Activated CD4-positive, alpha-beta T cell treated with anti-CD3 and anti-CD28 coated beads for 36 hours (primary cell): ENCODE results near the gene UTP3. TPM values are rescaled to one million over a fixed set of nuclear protein-coding genes. Genes with fewer than 3 reads are reported as not detected.
A peak's percentile ranks its signal among the peaks of the same experiment; 100 is the strongest.
"Not testable (repeated sequence)": the region's sequence is repeated elsewhere in the genome, so short reads cannot be mapped to it uniquely, and the experiment has no call there.

Experiments used
- ATAC-seq: fragments of 200-7000 bp; cut with Tn5 transposase; one replicate; pipeline ENCODE4 v1.10.0; 2021; ENCODE audit warnings: mild to moderate bottlenecking, moderate library complexity
- CTCF ChIA-PET: fragments of 350-600 bp; sonication (Branson Sonifier 250); formaldehyde crosslinking; loops from one replicate; lab custom pipeline; 2021; ENCODE audit warnings: antibody characterized with exemption; lab: Charles Lee
- POLR2A ChIA-PET: fragments of 350-600 bp; sonication (Branson Sonifier 250); formaldehyde crosslinking; loops from one replicate; lab custom pipeline; 2021; ENCODE audit warnings: antibody characterized with exemption, inconsistent platforms; lab: Charles Lee
- DNase-seq: peaks from one replicate; pipeline ENCODE4 v3.0.0-alpha.2; 2020
- H3K27ac Mint-ChIP-seq: one replicate; pipeline ENCODE4 v1.8.0; 2021; ENCODE audit warnings: mixed read lengths
- H3K27me3 Mint-ChIP-seq: one replicate; pipeline ENCODE4 v1.8.0; 2021; ENCODE audit warnings: mixed read lengths
- H3K36me3 Mint-ChIP-seq: one replicate; pipeline ENCODE4 v1.8.0; 2021; ENCODE audit warnings: low read depth, mixed read lengths
- H3K4me1 Mint-ChIP-seq: one replicate; pipeline ENCODE4 v1.8.0; 2021; ENCODE audit warnings: mixed read lengths
- H3K4me3 Mint-ChIP-seq: one replicate; pipeline ENCODE4 v1.8.0; 2021; ENCODE audit warnings: mild to moderate bottlenecking, moderate library complexity, mixed read lengths
- H3K9me3 Mint-ChIP-seq: one replicate; pipeline ENCODE4 v1.8.0; 2021; ENCODE audit warnings: low read depth, mixed read lengths
- intact Hi-C, 2 experiments: fragments of 100-400 bp; cut with DNase I in 1 of 2; cut with micrococcal nuclease in 1 of 2; formaldehyde crosslinking; loops; one replicate each; pipeline versions ENCODE4 v1.14.2 to v1.15.1; 2022 to 2024; cut with DNase I, micrococcal nuclease
- total RNA-seq, 2 experiments: library from RNA; stranded (reverse); gene quantifications; one replicate each; pipeline ENCODE4 v1.2.3, GENCODE V29; 2021

The UTP3 gene
- total RNA-seq, 2 experiments from 2014 or later = 32.6 to 34.3 TPM

DNA sequence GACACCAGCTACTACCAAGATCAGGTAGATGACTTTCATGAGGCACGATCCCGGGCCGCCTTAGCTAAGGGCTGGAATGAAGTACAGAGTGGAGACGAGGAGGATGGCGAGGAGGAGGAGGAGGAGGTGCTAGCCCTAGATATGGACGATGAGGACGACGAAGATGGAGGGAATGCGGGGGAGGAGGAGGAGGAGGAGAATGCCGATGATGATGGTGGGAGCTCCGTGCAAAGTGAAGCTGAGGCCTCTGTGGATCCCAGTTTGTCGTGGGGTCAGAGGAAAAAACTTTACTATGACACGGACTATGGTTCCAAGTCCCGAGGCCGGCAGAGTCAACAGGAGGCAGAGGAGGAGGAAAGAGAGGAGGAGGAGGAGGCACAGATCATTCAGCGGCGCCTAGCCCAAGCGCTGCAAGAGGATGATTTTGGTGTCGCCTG, 481 bp downstream of the UTP3 start:
- peak overlapping the region; percentile 96 for H3K4me3 Mint-ChIP-seq
- no peaks in the 10 kb centered on the region for H3K27me3 Mint-ChIP-seq
- intact Hi-C loops = loop anchor here (1.0 to 5.0 kb wide), 12 partner anchors 16 to 318 kb away; partner anchors contain the start of genes DCK (in 2 of the 2), MOB1B (in 2 of the 2) and GRSF1 (in 1 of the 2)
- H3K27ac Mint-ChIP-seq = peak overlapping the region; percentile 99
- H3K9me3 Mint-ChIP-seq = no peaks in the 10 kb centered on the region
- ATAC-seq (peak; percentile 5), DNase-seq (no peak)
- H3K4me1 Mint-ChIP-seq = peaks cover 31% of the 10 kb centered on the region
- POLR2A ChIA-PET = interaction anchor here (1.3 to 1.9 kb wide), 2 partner anchors 15 to 17 kb away, joined by 3 to 4 read pairs; no protein-coding TSS in a partner anchor
- CTCF ChIA-PET = interaction anchor here (0.6 to 3.0 kb wide), 10 partner anchors 12 to 321 kb away, joined by 3 to 23 read pairs (median 4); partner anchors contain the start of genes JCHAIN and MOB1B
- peaks cover 30% of the 10 kb centered on the region for H3K36me3 Mint-ChIP-seq

DNA sequence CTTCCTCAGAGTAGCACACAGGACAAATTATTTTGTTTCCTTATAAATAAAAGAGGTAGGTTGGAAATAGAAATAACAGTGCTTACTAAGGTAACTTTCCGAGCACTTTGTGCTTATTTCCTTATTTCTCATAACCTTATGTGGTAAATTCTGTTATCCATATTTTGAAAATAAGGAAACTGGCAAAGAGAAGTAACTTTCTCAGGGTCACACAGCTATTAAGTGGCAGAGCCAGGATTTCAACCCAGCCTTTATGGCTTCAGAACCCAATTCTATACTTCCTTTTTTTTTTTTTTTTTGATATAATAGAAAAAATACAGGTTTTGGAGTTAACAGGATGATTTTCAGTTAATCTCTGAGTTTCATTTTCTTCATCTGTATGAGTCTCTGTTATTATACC, 3.3 kb downstream of the UTP3 start:
- no peak for ATAC-seq
- no peaks in the 10 kb centered on the region for H3K9me3 Mint-ChIP-seq
- ChIA-PET POLR2A (no interaction called here), CTCF (interaction anchor here (0.6 to 3.1 kb wide), 3 partner anchors 12 to 206 kb away, joined by 3 to 12 read pairs (median 4); no protein-coding TSS in a partner anchor)
- no peak for DNase-seq
- H3K36me3 Mint-ChIP-seq = peaks cover 30% of the 10 kb centered on the region
- peaks cover 31% of the 10 kb centered on the region for H3K4me1 Mint-ChIP-seq
- no peak overlapping the region for H3K27ac Mint-ChIP-seq
- intact Hi-C loops = no loop called here
- no peaks in the 10 kb centered on the region for H3K27me3 Mint-ChIP-seq
- H3K4me3 Mint-ChIP-seq = no peak overlapping the region

DNA sequence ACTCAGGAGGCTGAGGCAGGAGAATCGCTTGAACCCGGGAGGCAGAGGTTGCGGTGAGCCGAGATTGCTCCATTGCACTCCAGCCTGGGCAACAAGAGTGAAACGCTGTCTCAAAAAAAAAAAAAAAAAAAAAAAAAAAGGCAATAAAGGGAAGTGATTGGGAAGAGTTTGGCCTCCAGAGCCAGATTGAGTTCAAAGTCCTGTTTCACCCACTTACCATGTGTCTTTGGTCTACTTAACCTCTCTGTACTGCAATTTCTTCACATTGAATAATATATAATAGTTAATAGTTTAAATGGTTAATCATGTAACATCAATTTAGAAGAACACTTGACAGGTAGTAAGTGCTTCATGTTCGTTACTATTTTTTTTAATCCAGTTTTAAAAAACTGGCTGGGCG, 6.3 kb downstream of the UTP3 start:
- H3K27ac Mint-ChIP-seq, DNase-seq, H3K27me3 Mint-ChIP-seq, H3K9me3 Mint-ChIP-seq, H3K4me3 Mint-ChIP-seq, ATAC-seq, intact Hi-C loops, POLR2A ChIA-PET: not testable (repeated sequence)
- peaks cover 17% of the 10 kb centered on the region for H3K36me3 Mint-ChIP-seq
- CTCF ChIA-PET = interaction anchor here (3.1 kb wide), 1 partner anchor 9 kb away, joined by 12 read pairs; no protein-coding TSS in a partner anchor
- H3K4me1 Mint-ChIP-seq = peaks cover 19% of the 10 kb centered on the region

DNA sequence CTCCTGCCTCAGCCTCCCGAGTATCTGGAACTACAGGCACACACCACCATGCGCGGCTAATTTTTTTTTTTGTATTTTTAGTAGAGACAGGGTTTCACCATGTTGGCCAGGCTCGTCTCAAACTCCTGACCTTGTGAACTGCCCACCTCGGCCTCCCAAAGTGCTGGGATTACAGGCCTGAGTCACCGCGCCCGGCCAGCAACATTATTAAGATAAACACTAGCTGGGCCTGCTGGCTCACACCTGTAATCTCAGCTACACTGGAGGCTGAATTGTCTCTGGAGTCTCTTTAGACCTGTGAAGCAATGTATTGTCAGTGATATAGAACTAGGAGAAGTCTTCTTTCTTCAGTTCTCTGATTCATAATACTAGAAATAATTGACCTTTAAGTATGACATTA, 10.1 kb downstream of the UTP3 start:
- H3K4me1 Mint-ChIP-seq, CTCF ChIA-PET, POLR2A ChIA-PET, intact Hi-C loops, H3K36me3 Mint-ChIP-seq, H3K27ac Mint-ChIP-seq, H3K4me3 Mint-ChIP-seq, ATAC-seq, H3K9me3 Mint-ChIP-seq, DNase-seq, H3K27me3 Mint-ChIP-seq: not testable (repeated sequence)

DNA sequence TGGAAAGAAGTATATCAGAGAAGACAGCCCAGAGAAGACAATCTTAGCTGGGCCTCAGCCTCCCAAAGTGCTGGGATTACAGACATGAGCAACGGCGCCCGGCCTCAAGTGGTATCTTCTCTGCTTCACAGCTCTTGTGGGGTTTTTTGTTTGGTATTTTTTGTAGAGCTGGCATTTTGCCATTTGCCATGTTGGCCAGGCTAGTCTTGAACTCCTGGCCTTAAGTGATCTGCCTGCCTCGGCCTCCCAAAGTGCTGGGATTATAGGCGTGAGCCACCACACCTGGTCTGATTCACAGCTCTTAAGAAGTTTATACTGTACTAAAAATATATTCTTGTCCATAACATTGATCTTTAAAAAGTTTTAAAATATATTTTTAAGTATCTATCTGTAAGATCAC, 12.4 kb downstream of the UTP3 start:
- no peak for DNase-seq
- H3K4me1 Mint-ChIP-seq = peaks cover 9% of the 10 kb centered on the region
- no peaks in the 10 kb centered on the region for H3K27me3 Mint-ChIP-seq
- no peak overlapping the region for H3K4me3 Mint-ChIP-seq
- no peak overlapping the region for H3K27ac Mint-ChIP-seq
- intact Hi-C loops = no loop called here
- H3K36me3 Mint-ChIP-seq = peaks cover under 1% of the 10 kb centered on the region
- POLR2A ChIA-PET = interaction anchor here (0.6 to 0.7 kb wide), 2 partner anchors 24 to 208 kb away, joined by 4 to 5 read pairs; no protein-coding TSS in a partner anchor
- no peaks in the 10 kb centered on the region for H3K9me3 Mint-ChIP-seq
- CTCF ChIA-PET = interaction anchor here (0.6 to 1.7 kb wide), 2 partner anchors 12 to 19 kb away, joined by 3 to 9 read pairs; no protein-coding TSS in a partner anchor
- ATAC-seq = no peak

DNA sequence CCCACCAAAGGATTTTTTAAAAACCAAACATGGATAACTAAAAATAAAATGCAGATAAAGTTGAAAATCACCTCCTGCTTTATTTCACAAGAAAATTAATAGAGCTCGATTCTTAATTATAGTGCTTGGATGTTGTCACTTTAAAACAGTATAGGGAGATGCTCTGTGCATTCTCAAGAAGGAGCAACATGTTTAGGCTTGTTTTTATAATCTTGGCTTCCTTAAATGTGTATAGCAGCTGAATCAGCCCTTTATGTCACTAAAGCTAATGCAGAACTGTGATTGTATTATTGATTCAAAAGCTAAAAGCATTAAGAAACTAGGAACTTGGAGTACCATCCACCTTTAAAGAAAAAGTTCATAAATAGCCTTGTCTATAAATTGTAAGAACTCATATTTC, 12.9 kb downstream of the UTP3 start:
- ChIA-PET CTCF (interaction anchor here (0.6 to 1.7 kb wide), 2 partner anchors 12 to 19 kb away, joined by 3 to 9 read pairs; no protein-coding TSS in a partner anchor), POLR2A (no interaction called here)
- Mint-ChIP-seq H3K9me3 (no peaks in the 10 kb centered on the region), H3K27ac (no peak overlapping the region), H3K27me3 (no peaks in the 10 kb centered on the region), H3K36me3 (peaks cover 1% of the 10 kb centered on the region), H3K4me1 (peaks cover 11% of the 10 kb centered on the region), H3K4me3 (no peak overlapping the region)
- DNase-seq (no peak), ATAC-seq (no peak)
- intact Hi-C loops = no loop called here

DNA sequence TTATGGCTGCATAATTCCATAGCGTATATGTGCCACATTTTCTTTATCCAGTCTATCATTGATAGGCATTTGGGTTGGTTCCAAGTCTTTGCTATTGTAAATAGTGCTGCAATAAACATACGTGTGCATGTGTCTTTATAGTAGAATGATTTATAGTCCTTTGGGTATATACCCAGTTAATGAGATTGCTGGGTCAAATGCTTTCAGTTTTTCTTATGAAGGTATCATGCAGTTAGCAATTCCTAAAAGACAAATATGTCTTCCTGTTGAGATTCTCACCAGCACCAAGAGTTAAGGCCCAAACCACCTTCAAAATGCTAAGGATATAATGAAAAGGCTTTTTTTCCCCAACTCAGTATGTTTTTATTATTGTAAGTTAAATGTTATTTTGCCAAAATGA, 14.3 kb downstream of the UTP3 start:
- H3K27me3 Mint-ChIP-seq, DNase-seq, H3K36me3 Mint-ChIP-seq, H3K4me3 Mint-ChIP-seq, H3K9me3 Mint-ChIP-seq, ATAC-seq, POLR2A ChIA-PET, intact Hi-C loops, H3K27ac Mint-ChIP-seq: not testable (repeated sequence)
- peaks cover 19% of the 10 kb centered on the region for H3K4me1 Mint-ChIP-seq
- CTCF ChIA-PET = interaction anchor here (0.9 to 3.3 kb wide), 3 partner anchors 10 to 16 kb away, joined by 3 to 23 read pairs (median 12); partner anchors contain the start of gene UTP3

DNA sequence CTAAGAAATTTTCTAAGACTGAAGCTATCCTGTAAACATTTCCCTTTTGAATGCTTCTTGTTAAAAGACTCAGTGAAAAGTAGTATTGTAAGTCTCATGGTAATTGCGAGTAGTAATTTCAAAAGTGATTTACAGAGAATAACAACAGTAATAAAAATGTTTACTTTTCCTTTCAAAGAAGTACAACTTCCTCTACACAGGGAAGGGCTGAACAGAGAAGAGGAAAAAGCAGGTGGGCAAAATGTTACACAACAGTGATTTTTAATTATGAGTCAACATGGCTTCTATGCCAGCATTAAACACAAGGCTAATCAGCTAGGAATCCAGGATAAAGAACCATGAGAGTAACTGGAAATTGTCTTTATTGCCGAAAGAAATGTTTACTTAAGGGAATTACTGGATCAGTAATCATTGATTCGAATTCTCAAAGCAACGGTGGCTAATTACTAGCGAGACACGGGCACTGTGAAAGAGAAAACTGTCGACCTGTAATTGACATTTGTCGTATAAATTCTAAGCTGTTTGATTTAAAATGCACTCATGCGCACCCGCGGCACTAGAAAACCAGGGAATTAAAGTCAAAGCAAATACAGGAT, 15.4 kb downstream of the UTP3 start:
- ATAC-seq (no peak), DNase-seq (no peak)
- peak overlapping the region; percentile 90 for H3K4me3 Mint-ChIP-seq
- H3K27ac Mint-ChIP-seq = peak overlapping the region; percentile 90
- peaks cover 19% of the 10 kb centered on the region for H3K4me1 Mint-ChIP-seq
- POLR2A ChIA-PET = interaction anchor here (1.3 kb wide), 1 partner anchor 14 kb away, joined by 4 read pairs; no protein-coding TSS in a partner anchor
- peaks cover 1% of the 10 kb centered on the region for H3K36me3 Mint-ChIP-seq
- no peaks in the 10 kb centered on the region for H3K9me3 Mint-ChIP-seq
- CTCF ChIA-PET = interaction anchor here (0.6 to 3.3 kb wide), 8 partner anchors 11 to 100 kb away, joined by 3 to 23 read pairs (median 4); partner anchors contain the start of genes RUFY3 and UTP3
- intact Hi-C loops = loop anchor here (2.0 kb wide), 3 partner anchors 31 to 303 kb away; partner anchors contain the start of gene GRSF1 (in 1 of the 2)
- H3K27me3 Mint-ChIP-seq = no peaks in the 10 kb centered on the region

DNA sequence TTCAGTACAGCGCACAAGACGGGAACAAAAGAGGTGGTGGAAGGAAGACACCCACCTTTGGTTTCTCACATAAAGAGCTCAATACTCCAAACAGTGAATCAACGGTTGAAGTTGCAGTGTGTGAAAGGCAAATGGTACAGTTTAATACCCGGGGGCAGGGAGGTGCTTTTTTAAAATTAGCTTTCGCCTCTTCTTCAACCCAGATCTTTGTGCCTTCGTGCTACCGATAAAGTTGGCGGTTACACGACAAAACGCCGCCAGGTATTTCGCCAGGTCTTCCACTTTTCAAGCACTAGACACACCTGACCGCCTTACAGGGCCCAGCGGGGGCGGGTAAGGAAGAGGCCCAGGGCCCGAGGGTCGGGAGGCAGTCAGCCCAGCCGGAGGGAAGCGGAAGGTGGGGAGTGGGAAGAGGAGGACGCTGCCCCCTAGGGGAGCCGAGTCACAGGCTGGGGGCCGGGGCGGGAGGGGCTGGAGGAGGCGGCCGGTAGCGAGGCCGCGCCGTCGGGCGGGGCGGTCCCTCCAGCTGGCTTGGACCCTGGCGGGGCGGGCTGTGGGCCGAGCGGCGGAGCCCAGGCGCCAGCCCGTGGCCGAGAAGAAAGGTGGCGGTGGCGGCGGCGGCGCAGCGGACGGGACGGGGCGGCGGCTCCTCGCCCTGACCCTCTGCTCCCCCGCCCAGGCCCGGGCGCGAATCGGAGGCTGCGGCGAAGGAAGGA, 16.0 kb downstream of the UTP3 start:
- intact Hi-C loops = loop anchor here (2.0 kb wide), 3 partner anchors 30 to 302 kb away; partner anchors contain the start of gene GRSF1 (in 1 of the 2)
- peak overlapping the region; percentile 90 for H3K27ac Mint-ChIP-seq

DNA sequence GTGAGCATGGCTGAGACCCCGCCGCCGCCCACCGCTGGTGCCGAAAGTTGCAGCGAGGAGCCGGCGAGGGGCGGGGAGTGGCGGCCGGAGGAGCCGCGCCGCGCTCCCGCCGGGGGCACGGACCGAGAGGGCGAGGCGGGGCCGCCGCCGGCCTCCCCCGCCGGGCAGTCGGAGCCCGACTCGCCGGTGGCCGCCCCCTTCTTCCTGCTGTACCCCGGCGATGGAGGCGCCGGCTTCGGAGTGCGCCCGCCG, 16.5 kb downstream of the UTP3 start:
- ATAC-seq = no peak
- POLR2A ChIA-PET = no interaction called here

More for the DNA sequence above, 16.0 kb downstream of the UTP3 start:
- ChIA-PET POLR2A (interaction anchor here (1.3 kb wide), 1 partner anchor 15 kb away, joined by 4 read pairs; no protein-coding TSS in a partner anchor), CTCF (interaction anchor here (0.8 to 3.3 kb wide), 8 partner anchors 11 to 101 kb away, joined by 3 to 23 read pairs (median 4); partner anchors contain the start of genes RUFY3 and UTP3)
- H3K4me3 Mint-ChIP-seq = peak overlapping the region; percentile 90
- peaks cover 1% of the 10 kb centered on the region for H3K36me3 Mint-ChIP-seq
- DNase-seq = peak; percentile 76
- peak; percentile 37 for ATAC-seq
- no peaks in the 10 kb centered on the region for H3K27me3 Mint-ChIP-seq
- H3K4me1 Mint-ChIP-seq = peaks cover 21% of the 10 kb centered on the region
- no peaks in the 10 kb centered on the region for H3K9me3 Mint-ChIP-seq

More for the DNA sequence above, 16.5 kb downstream of the UTP3 start:
- DNase-seq = no peak
- H3K4me1 Mint-ChIP-seq = peaks cover 26% of the 10 kb centered on the region
- H3K9me3 Mint-ChIP-seq = no peaks in the 10 kb centered on the region
- intact Hi-C loops = loop anchor here (1.0 to 5.0 kb wide), 9 partner anchors 17 to 302 kb away; partner anchors contain the start of genes GRSF1 (in 2 of the 2), UTP3 (in 2 of the 2), DCK (in 1 of the 2) and MOB1B (in 1 of the 2)
- H3K27ac Mint-ChIP-seq = no peak overlapping the region
- CTCF ChIA-PET = interaction anchor here (0.9 to 3.3 kb wide), 5 partner anchors 15 to 32 kb away, joined by 3 to 23 read pairs (median 6); partner anchors contain the start of genes RUFY3 and UTP3
- peak overlapping the region; percentile 90 for H3K4me3 Mint-ChIP-seq
- H3K36me3 Mint-ChIP-seq = peaks cover 1% of the 10 kb centered on the region
- H3K27me3 Mint-ChIP-seq = no peaks in the 10 kb centered on the region
